A549 treated with AZD9567 at 1 μM for 4 hours (cell line): Measurements from ENCODE around the gene PELI1. TPM values are rescaled to one million over a fixed set of nuclear protein-coding genes. Genes with fewer than 3 reads are reported as not detected.

Source experiments
- total RNA-seq: library from RNA; stranded (reverse); fragments of 200-300 nt; extraction: Qiagen RNA extraction; gene quantifications from 5 replicates; pipeline ENCODE4 v1.2.3, GENCODE V29; 2022; ENCODE audit not compliant: insufficient read depth

The PELI1 gene, protein sequence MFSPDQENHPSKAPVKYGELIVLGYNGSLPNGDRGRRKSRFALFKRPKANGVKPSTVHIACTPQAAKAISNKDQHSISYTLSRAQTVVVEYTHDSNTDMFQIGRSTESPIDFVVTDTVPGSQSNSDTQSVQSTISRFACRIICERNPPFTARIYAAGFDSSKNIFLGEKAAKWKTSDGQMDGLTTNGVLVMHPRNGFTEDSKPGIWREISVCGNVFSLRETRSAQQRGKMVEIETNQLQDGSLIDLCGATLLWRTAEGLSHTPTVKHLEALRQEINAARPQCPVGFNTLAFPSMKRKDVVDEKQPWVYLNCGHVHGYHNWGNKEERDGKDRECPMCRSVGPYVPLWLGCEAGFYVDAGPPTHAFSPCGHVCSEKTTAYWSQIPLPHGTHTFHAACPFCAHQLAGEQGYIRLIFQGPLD
- total RNA-seq: 1.1 to 1.7 TPM (median 1.2 TPM) in 5 replicates

DNA sequence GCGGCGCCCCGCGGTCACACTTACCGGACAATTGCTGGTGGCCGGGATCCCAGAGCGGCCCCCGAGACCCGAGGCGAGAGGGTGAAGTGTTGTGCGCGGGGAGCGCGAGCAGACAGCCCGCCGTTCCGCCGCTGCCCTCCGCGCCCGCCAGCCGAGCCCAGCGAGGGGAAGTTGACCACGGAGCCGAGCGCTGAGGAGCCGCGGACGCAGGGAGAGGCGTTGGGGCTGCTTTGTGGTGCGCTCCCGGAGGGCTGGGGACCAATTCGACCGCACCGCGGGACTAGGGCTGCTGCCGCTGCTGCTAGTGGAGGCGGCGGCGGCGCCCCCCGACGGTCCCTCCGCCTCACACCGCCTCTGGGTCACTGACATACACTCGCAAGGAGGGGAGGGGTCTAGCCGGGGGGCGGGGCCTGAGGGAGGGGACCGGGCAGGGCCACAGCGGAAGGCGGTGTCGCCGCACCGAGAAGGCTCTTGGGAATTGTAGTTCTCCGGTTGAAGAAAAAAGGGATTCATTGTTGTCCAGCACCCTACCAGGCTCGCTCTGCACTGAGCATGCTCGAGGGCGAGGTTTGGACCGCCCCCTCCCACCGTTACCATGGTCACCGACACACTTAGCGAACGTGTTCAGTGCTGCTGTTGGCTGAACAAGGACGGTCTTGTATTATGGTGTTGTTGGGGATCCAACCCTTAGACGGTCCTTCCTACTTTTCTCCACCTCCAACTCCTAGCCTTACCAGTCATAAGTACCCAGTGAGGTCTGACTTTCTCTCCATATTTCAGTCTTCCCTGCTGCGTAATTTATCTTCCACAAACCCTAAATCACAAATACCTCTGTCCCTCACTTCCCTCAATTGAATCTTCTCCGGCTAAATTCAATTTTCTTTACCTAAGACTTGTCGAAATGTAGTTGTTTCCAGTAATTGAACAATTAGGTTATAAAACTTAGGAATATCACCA lies at the start of gene PELI1:
Gene PELI1 (minus strand): TSS at position 364 of the 957 bp plus-strand sequence. CDS start 36,110 bp downstream, outside the sequence.

Other genes starting within 250 kb of the PELI1 start
- 12.3 to 18.4 TPM (median 14.4 TPM) in 5 replicates for gene VPS54, start 125.0 kb downstream of the PELI1 start, total RNA-seq